Loucy (cell line): Measurements from ENCODE around the gene RERE.

Experiments
- H2AFZ ChIP-seq: fragments of 200-600 bp; sonication (generic); 2 replicates; pipeline ENCODE4 v1.6.0; 2016; ENCODE audit warnings: antibody characterized with exemption, mild to moderate bottlenecking, low read length, moderate library complexity
- H3F3A ChIP-seq: fragments of 200-600 bp; 2 replicates; pipeline ENCODE4 v1.6.0; 2016; ENCODE audit warnings: antibody characterized with exemption, low read depth, mild to moderate bottlenecking
- H3K27me3 ChIP-seq: fragments of 200-600 bp; sonication (generic); 2 replicates; pipeline ENCODE4 v1.6.1; 2014; ENCODE audit warnings: low read length, mild to moderate bottlenecking; ENCODE audit not compliant: insufficient read depth, poor library complexity, severe bottlenecking
- H3K36me3 ChIP-seq: fragments of 200-600 bp; sonication (generic); 2 replicates; pipeline ENCODE4 v1.6.1; 2016; ENCODE audit warnings: low read length; ENCODE audit not compliant: insufficient read depth
- H3K4me1 ChIP-seq: fragments of 200-600 bp; sonication (generic); 2 replicates; pipeline ENCODE4 v1.5.1; 2014; ENCODE audit warnings: low read length, mild to moderate bottlenecking; ENCODE audit not compliant: insufficient read depth, poor library complexity, severe bottlenecking
- H3K4me2 ChIP-seq: fragments of 200-600 bp; sonication (generic); 2 replicates; pipeline ENCODE4 v1.6.0; 2014; ENCODE audit warnings: antibody characterized with exemption, low read length, low read depth, mild to moderate bottlenecking; ENCODE audit not compliant: poor library complexity, severe bottlenecking
- H3K4me3 ChIP-seq: fragments of 200-600 bp; sonication (generic); 2 replicates; pipeline ENCODE4 v1.5.1; 2014; ENCODE audit warnings: low read length, mild to moderate bottlenecking, mixed read lengths; ENCODE audit not compliant: poor library complexity, severe bottlenecking
- H3K79me2 ChIP-seq: fragments of 200-600 bp; sonication (generic); 2 replicates; pipeline ENCODE4 v1.6.1; 2014; ENCODE audit warnings: low read length; ENCODE audit not compliant: insufficient read depth
- H3K9ac ChIP-seq: fragments of 200-600 bp; sonication (generic); 2 replicates; pipeline ENCODE4 v1.6.0; 2014; ENCODE audit warnings: mild to moderate bottlenecking, low read depth, low read length, moderate library complexity; ENCODE audit not compliant: poor library complexity, severe bottlenecking
- H3K9me2 ChIP-seq: fragments of 200-600 bp; sonication (generic); replicated peaks from 2 replicates; pipeline ENCODE4 v1.6.1; 2016; ENCODE audit warnings: low read depth, low read length, mixed read lengths
- H3K9me3 ChIP-seq: fragments of 200-600 bp; sonication (generic); 2 replicates; pipeline ENCODE4 v1.6.1; 2014; ENCODE audit warnings: mild to moderate bottlenecking, antibody characterized with exemption, low read length, low read depth; ENCODE audit not compliant: insufficient read depth
- H4K20me1 ChIP-seq: fragments of 200-600 bp; sonication (generic); 2 replicates; pipeline ENCODE4 v1.6.0; 2014; ENCODE audit warnings: antibody characterized with exemption, low read length, mild to moderate bottlenecking; ENCODE audit not compliant: insufficient read depth, poor library complexity, severe bottlenecking
- EZH2phosphoT487 ChIP-seq: fragments of 200-600 bp; IDR thresholded peaks from 2 replicates; pipeline ENCODE4 v1.6.1; 2018; ENCODE audit warnings: antibody characterized with exemption, mild to moderate bottlenecking, moderate library complexity, borderline replicate concordance
- TF ChIP-seq, protein P1 (sequence below): fragments of 200-600 bp; sonication (generic); conservative IDR thresholded peaks from 2 replicates; pipeline ENCODE4 v1.5.1; 2014; ENCODE audit warnings: mild to moderate bottlenecking, antibody characterized with exemption, low read length

The RERE gene

DNA sequence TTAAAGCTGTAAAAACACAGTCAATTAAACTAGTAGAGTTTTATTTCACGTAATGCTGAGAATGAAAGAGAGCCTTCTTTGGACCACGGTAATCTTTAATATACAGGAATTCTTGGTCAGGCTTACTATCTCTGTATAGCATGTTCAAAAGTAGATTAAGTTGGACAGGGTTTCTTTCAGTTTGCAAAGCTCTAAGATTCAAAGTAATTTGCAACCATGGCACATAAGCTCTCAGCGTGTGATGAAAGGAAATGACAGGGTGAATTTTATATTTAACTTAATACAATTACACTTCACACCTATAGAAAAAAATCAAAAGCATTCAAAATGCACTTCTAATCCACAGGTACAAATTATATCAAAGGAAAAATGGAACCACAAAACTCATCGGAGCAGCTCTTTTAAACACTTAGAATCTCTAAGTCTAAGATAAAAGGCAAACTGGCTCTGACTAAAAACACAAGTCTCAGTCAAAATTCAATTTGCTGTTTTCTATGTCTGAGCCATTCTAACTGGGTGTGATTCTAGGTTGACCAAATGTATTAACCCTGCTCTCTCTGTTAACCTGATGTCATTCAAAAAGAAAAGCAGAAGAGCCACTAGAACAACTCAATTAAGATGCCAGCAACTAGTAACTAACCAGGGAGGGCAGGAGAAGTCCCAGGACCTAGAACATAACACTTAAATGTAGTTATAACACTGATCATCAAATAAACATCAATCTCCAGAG is 147.7 kb downstream of the RERE start:
- Histone ChIP-seq H3K27me3 (no peaks in the 10 kb centered on the region), H3K4me3 (no peak overlapping the region), H2AFZ (no peak overlapping the region), H3F3A (no peaks in the 10 kb centered on the region), H3K36me3 (no peaks in the 10 kb centered on the region), H4K20me1 (peaks cover 14% of the 10 kb centered on the region), H3K4me1 (peaks cover 35% of the 10 kb centered on the region), H3K4me2 (no peak overlapping the region), H3K9me2 (no peaks in the 10 kb centered on the region), H3K79me2 (peaks cover 74% of the 10 kb centered on the region), H3K9ac (no peak overlapping the region), H3K9me3 (no peaks in the 10 kb centered on the region)
- TF ChIP-seq EZH2phosphoT487 = no peak
- TF ChIP-seq, protein P1, sequence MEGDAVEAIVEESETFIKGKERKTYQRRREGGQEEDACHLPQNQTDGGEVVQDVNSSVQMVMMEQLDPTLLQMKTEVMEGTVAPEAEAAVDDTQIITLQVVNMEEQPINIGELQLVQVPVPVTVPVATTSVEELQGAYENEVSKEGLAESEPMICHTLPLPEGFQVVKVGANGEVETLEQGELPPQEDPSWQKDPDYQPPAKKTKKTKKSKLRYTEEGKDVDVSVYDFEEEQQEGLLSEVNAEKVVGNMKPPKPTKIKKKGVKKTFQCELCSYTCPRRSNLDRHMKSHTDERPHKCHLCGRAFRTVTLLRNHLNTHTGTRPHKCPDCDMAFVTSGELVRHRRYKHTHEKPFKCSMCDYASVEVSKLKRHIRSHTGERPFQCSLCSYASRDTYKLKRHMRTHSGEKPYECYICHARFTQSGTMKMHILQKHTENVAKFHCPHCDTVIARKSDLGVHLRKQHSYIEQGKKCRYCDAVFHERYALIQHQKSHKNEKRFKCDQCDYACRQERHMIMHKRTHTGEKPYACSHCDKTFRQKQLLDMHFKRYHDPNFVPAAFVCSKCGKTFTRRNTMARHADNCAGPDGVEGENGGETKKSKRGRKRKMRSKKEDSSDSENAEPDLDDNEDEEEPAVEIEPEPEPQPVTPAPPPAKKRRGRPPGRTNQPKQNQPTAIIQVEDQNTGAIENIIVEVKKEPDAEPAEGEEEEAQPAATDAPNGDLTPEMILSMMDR = no peak

DNA sequence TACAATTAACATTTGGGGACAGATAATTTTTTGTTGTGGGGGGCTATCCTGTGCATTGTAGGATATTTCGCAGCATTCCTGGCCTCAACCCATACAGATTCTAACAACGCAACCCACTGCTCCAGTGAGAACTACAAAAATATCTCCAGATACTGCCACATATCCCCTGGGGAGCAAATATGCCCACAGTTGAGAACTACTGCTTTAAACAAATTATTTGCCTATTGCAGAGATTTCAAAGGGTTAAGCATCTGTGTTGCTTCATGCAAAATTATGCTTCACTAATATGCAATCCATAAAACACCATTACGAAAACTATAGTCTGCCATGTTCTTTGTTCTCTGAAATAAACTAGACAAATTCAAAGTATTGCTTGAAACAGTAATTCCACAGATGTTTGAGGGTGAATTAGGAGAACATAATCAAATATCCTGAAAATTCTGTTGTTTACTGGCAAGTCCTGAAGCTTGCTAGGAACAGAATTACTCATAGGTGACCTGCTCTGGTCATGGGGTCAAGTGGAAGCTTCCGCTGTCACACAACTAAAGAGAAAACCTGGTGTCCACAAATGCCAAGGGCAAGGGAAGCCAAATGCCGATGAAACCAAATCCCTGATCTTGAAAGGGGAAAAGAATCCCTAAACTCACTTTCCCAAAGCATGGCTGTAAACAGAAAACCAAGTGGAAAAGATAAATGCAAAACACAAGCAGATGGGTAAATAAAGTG is 149.4 kb downstream of the RERE start:
- TF ChIP-seq EZH2phosphoT487 = no peak
- TF ChIP-seq, protein P1 = no peak
- no peaks in the 10 kb centered on the region for H3K9me3 ChIP-seq
- no peaks in the 10 kb centered on the region for H3F3A ChIP-seq
- peaks cover 15% of the 10 kb centered on the region for H4K20me1 ChIP-seq
- peaks cover 79% of the 10 kb centered on the region; the same call in 1 of the 2 replicates for H3K79me2 ChIP-seq
- no peaks in the 10 kb centered on the region for H3K9me2 ChIP-seq
- H3K4me1 ChIP-seq = peaks cover 53% of the 10 kb centered on the region
- H3K4me2 ChIP-seq = no peak overlapping the region
- no peak overlapping the region for H3K4me3 ChIP-seq
- no peaks in the 10 kb centered on the region for H3K27me3 ChIP-seq
- H3K36me3 ChIP-seq = no peaks in the 10 kb centered on the region
- H2AFZ ChIP-seq = no peak overlapping the region
- no peak overlapping the region for H3K9ac ChIP-seq

DNA sequence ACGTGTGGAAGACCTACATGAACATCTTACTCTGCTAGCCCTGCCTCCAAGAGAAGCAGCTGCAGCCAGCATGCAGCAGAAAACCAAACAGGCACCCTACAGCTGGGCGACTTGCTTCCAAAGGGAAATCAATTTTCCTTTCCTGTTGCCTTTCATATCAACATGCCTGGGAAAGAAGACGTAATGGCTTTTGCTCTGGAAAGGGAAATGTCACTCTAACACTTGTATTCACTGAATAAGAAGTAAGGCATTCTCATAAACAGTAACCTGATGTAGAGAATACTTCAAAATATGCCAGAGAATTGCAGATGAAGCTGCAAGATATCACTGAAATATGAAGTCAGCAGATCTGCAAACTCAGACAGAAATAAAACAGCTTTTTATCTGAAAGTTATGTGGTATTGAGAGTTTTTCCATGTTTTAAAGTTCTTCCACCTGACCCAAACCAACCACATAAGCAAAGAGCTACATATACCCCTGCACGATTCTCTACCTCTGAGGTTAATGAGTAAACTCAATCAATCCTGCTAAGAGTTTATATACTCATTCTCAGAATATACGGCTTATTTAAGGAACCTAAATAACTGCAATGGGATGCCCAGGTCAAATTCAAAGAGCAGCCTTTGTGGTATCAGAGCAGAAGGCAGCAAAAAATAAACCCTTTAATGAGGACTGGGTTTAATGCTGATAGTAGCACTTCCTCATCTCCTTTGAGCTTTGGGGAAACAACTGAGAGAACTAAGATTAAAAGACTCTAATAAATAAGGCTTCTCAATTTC is 150.9 kb downstream of the RERE start:
- Histone ChIP-seq H3K36me3 (no peaks in the 10 kb centered on the region), H3K4me1 (peaks cover 67% of the 10 kb centered on the region), H3K79me2 (peaks cover 81% of the 10 kb centered on the region), H3F3A (no peaks in the 10 kb centered on the region), H3K9me2 (no peaks in the 10 kb centered on the region), H3K4me3 (no peak overlapping the region), H2AFZ (no peak overlapping the region), H3K27me3 (no peaks in the 10 kb centered on the region), H4K20me1 (peaks cover 27% of the 10 kb centered on the region), H3K9ac (no peak overlapping the region), H3K4me2 (peak overlapping the region; percentile 16), H3K9me3 (no peaks in the 10 kb centered on the region)
- TF ChIP-seq, protein P1 = no peak
- TF ChIP-seq EZH2phosphoT487 = no peak
